Embryonic facial prominence (tissue), 1 donor: ENCODE data around the gene JPH2.
"Not testable (repeated sequence)": the region's sequence is repeated elsewhere in the genome, so short reads cannot be mapped to it uniquely, and the experiment has no call there.

Source experiments
- DNase-seq: peaks from one replicate; pipeline ENCODE4 v3.0.0-alpha.2; 2016; ENCODE audit errors: extremely low spot score

JPH2 gene

GRCh38 chr20:44187054-44187771, at the start of gene JPH2:
Gene JPH2, minus strand, starts transcription at chr20:44187188. Its CDS starts 483 bp downstream, at chr20:44186705.
- peak; percentile 43 for DNase-seq

- no peak for DNase-seq
Observed at GRCh38 chr20:44235702-44236101, 48.7 kb upstream of the JPH2 start.

- DNase-seq = no peak
Observed at GRCh38 chr20:44234566-44235317, 47.8 kb upstream of the JPH2 start.

- no peak for DNase-seq
Observed at GRCh38 chr20:44233436-44234016, 46.5 kb upstream of the JPH2 start.

GRCh38 chr20:44232469-44232856, 45.5 kb upstream of the JPH2 start:
- DNase-seq = not testable (repeated sequence)

- no peak for DNase-seq
Observed at GRCh38 chr20:44231713-44232468, 44.9 kb upstream of the JPH2 start.

- no peak for DNase-seq
Observed at GRCh38 chr20:44231193-44231592, 44.2 kb upstream of the JPH2 start.

- no peak for DNase-seq
Observed at GRCh38 chr20:44228465-44229258, 41.7 kb upstream of the JPH2 start.

- no peak for DNase-seq
Observed at GRCh38 chr20:44224637-44225036, 37.6 kb upstream of the JPH2 start.

- no peak for DNase-seq
Observed at GRCh38 chr20:44223721-44224120, 36.7 kb upstream of the JPH2 start.

GRCh38 chr20:44222633-44223368, 35.8 kb upstream of the JPH2 start:
- DNase-seq = no peak

- no peak for DNase-seq
Observed at GRCh38 chr20:44222027-44222426, 35.0 kb upstream of the JPH2 start.

- DNase-seq = no peak
Observed at GRCh38 chr20:44221368-44221954, 34.5 kb upstream of the JPH2 start.

GRCh38 chr20:44219791-44220190, 32.8 kb upstream of the JPH2 start:
- no peak for DNase-seq

GRCh38 chr20:44219170-44219730, 32.3 kb upstream of the JPH2 start:
- DNase-seq = no peak

GRCh38 chr20:44218446-44218845, 31.5 kb upstream of the JPH2 start:
- no peak for DNase-seq

GRCh38 chr20:44217342-44218092, 30.5 kb upstream of the JPH2 start:
- no peak for DNase-seq

GRCh38 chr20:44215125-44215524, 28.1 kb upstream of the JPH2 start:
- peak; percentile 34 for DNase-seq

GRCh38 chr20:44212792-44213191, 25.8 kb upstream of the JPH2 start:
- DNase-seq = no peak
